HL-60 (cell line): ENCODE data around the gene USH2A.
"Not testable (repeated sequence)": the region's sequence is repeated elsewhere in the genome, so short reads cannot be mapped to it uniquely, and the experiment has no call there.

Experiments used
- DNase-seq, 2 experiments: peaks; one replicate each; pipeline ENCODE4 v3.0.0-alpha.2; 2010 to 2020; ENCODE audit warnings: low read depth in 1 of 2, low spot score in 1 of 2
- H3K27ac ChIP-seq: fragments of 250-450 bp; sonication (Bioruptor Pico); replicated peaks from 2 replicates; pipeline ENCODE4 v1.5.1; 2020; ENCODE audit warnings: mild to moderate bottlenecking, moderate library complexity
- H3K27me3 ChIP-seq: fragments of 250-450 bp; sonication (Bioruptor Pico); 2 replicates; pipeline ENCODE4 v1.5.1; 2021; ENCODE audit warnings: mild to moderate bottlenecking, moderate library complexity; ENCODE audit not compliant: insufficient read depth, poor library complexity, severe bottlenecking
- H3K4me3 ChIP-seq: replicated peaks from 2 replicates; pipeline ENCODE4 v1.5.1; 2011; ENCODE audit warnings: mild to moderate bottlenecking, control low read depth, low read length; ENCODE audit not compliant: insufficient read depth
- GABPA ChIP-seq: IDR thresholded peaks from 2 replicates; pipeline ENCODE4 v1.6.1; 2012; ENCODE audit warnings: low read depth
- POLR2AphosphoS5 ChIP-seq: IDR thresholded peaks from 2 replicates; pipeline ENCODE4 v1.6.1; 2012; ENCODE audit warnings: low read depth
- SPI1 ChIP-seq: IDR thresholded peaks from 2 replicates; pipeline ENCODE4 v1.6.1; 2012; ENCODE audit warnings: low read depth, mild to moderate bottlenecking, borderline replicate concordance
- TF ChIP-seq, protein P1 (sequence below): IDR thresholded peaks from 2 replicates; pipeline ENCODE4 v1.6.1; 2012; ENCODE audit warnings: low read depth; ENCODE audit not compliant: insufficient replicate concordance
- TF ChIP-seq, protein P2 (sequence below): IDR thresholded peaks from one replicate; pipeline ENCODE4 v1.5.1; 2011; ENCODE audit warnings: low read length, control low read depth, inconsistent platforms; ENCODE audit not compliant: insufficient read depth

Gene USH2A

GRCh38 chr1:216168546-216168945 lies 254.7 kb downstream of the USH2A start:
- Histone ChIP-seq H3K27ac (no peak overlapping the region), H3K4me3 (no peak overlapping the region), H3K27me3 (no peaks in the 10 kb centered on the region)
- TF ChIP-seq, protein P1, sequence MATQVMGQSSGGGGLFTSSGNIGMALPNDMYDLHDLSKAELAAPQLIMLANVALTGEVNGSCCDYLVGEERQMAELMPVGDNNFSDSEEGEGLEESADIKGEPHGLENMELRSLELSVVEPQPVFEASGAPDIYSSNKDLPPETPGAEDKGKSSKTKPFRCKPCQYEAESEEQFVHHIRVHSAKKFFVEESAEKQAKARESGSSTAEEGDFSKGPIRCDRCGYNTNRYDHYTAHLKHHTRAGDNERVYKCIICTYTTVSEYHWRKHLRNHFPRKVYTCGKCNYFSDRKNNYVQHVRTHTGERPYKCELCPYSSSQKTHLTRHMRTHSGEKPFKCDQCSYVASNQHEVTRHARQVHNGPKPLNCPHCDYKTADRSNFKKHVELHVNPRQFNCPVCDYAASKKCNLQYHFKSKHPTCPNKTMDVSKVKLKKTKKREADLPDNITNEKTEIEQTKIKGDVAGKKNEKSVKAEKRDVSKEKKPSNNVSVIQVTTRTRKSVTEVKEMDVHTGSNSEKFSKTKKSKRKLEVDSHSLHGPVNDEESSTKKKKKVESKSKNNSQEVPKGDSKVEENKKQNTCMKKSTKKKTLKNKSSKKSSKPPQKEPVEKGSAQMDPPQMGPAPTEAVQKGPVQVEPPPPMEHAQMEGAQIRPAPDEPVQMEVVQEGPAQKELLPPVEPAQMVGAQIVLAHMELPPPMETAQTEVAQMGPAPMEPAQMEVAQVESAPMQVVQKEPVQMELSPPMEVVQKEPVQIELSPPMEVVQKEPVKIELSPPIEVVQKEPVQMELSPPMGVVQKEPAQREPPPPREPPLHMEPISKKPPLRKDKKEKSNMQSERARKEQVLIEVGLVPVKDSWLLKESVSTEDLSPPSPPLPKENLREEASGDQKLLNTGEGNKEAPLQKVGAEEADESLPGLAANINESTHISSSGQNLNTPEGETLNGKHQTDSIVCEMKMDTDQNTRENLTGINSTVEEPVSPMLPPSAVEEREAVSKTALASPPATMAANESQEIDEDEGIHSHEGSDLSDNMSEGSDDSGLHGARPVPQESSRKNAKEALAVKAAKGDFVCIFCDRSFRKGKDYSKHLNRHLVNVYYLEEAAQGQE = no peak
- no peak for TF ChIP-seq SPI1
- TF ChIP-seq POLR2AphosphoS5 = no peak
- TF ChIP-seq, protein P2, sequence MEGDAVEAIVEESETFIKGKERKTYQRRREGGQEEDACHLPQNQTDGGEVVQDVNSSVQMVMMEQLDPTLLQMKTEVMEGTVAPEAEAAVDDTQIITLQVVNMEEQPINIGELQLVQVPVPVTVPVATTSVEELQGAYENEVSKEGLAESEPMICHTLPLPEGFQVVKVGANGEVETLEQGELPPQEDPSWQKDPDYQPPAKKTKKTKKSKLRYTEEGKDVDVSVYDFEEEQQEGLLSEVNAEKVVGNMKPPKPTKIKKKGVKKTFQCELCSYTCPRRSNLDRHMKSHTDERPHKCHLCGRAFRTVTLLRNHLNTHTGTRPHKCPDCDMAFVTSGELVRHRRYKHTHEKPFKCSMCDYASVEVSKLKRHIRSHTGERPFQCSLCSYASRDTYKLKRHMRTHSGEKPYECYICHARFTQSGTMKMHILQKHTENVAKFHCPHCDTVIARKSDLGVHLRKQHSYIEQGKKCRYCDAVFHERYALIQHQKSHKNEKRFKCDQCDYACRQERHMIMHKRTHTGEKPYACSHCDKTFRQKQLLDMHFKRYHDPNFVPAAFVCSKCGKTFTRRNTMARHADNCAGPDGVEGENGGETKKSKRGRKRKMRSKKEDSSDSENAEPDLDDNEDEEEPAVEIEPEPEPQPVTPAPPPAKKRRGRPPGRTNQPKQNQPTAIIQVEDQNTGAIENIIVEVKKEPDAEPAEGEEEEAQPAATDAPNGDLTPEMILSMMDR = no peak
- TF ChIP-seq GABPA = no peak
- no peak for DNase-seq

GRCh38 chr1:216154063-216154462 lies 269.2 kb downstream of the USH2A start:
- Histone ChIP-seq H3K27me3 (no peaks in the 10 kb centered on the region), H3K27ac (no peak overlapping the region), H3K4me3 (no peak overlapping the region)
- no peak for DNase-seq
- TF ChIP-seq, protein P1 = no peak
- TF ChIP-seq POLR2AphosphoS5 (no peak), SPI1 (no peak), GABPA (no peak)
- TF ChIP-seq, protein P2 = no peak

- no peak for TF ChIP-seq SPI1
- TF ChIP-seq POLR2AphosphoS5 = no peak
- TF ChIP-seq, protein P1 = no peak
- TF ChIP-seq GABPA = no peak
- TF ChIP-seq, protein P2 = no peak
- Histone ChIP-seq H3K27ac (no peak overlapping the region), H3K27me3 (no peaks in the 10 kb centered on the region), H3K4me3 (no peak overlapping the region)
- DNase-seq = no peak
These were observed 270.1 kb downstream of the USH2A start for GRCh38 chr1:216153130-216153529.

- DNase-seq, H3K27me3 ChIP-seq, H3K4me3 ChIP-seq, H3K27ac ChIP-seq: not testable (repeated sequence)
These were observed 277.7 kb downstream of the USH2A start for GRCh38 chr1:216145451-216146018.
